ENCODE results near the gene CFAP97D1.

DNA sequence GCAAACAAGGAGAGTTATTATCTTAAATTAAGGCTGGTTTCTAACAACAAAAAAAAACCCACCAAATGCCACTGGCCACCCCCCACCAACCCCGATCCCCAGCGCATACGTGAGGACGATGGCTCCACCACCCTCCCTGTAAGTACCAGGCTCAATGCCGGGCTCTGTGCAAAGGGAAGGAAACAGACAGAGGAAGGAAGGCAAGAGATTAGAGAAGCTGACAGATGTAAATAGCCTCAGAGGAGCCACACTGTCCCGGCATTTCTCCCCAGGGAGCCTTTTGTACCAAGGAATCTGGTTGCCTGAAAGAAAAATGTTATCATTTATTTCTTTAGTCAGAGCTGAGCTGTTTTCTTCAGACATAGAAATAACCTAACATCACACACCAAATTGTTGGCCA lies 34.7 kb upstream of the CFAP97D1 start:
- no peak for TF ChIP-seq GATA3 (IDR thresholded peaks at IDR 0.05; ENCODE audit: low read depth, low read length)
- TF ChIP-seq GATA2 (IDR thresholded peaks at IDR 0.05; ENCODE audit: low read depth, low read length): no peak
